AG08395 (cell line): ENCODE data around the gene SASH1.

ENCODE experiments used
- DNase-seq: peaks from one replicate; pipeline ENCODE4 v3.0.0; 2012; ENCODE audit warnings: mixed read lengths, low spot score

SASH1 gene

GRCh38 chr6:148590883-148591282 lies 248.2 kb downstream of the SASH1 start:
- no peak for DNase-seq

- no peak for DNase-seq
These were observed 249.0 kb downstream of the SASH1 start for GRCh38 chr6:148591656-148592055.

- peak; percentile 75 for DNase-seq
These were observed 250.6 kb downstream of the SASH1 start for GRCh38 chr6:148593130-148593812.

GRCh38 chr6:148593813-148594170 lies 251.2 kb downstream of the SASH1 start:
- DNase-seq, result no peak

- DNase-seq, result no peak
These were observed 252.9 kb downstream of the SASH1 start for GRCh38 chr6:148595550-148595949.

- DNase-seq, result no peak
These were observed 254.3 kb downstream of the SASH1 start for GRCh38 chr6:148596891-148597455.

GRCh38 chr6:148598724-148599123 lies 256.1 kb downstream of the SASH1 start:
- DNase-seq, result no peak

- DNase-seq, result no peak
These were observed 257.4 kb downstream of the SASH1 start for GRCh38 chr6:148599967-148600426.
